Activated CD4-positive, alpha-beta memory T cell treated with anti-CD3 and anti-CD28 coated beads for 36 hours (primary cell): ENCODE data around the gene GPC5. TPM values are rescaled to one million over a fixed set of nuclear protein-coding genes. Genes with fewer than 3 reads are reported as not detected.

Source experiments
- CTCF ChIA-PET: fragments of 350-600 bp; sonication (Branson Sonifier 250); formaldehyde crosslinking; loops from one replicate; lab custom pipeline; 2021; ENCODE audit warnings: antibody characterized with exemption, inconsistent platforms; lab: Charles Lee
- POLR2A ChIA-PET: fragments of 350-600 bp; sonication (Branson Sonifier 250); formaldehyde crosslinking; loops from one replicate; lab custom pipeline; 2021; ENCODE audit warnings: antibody characterized with exemption; lab: Charles Lee
- DNase-seq: peaks from one replicate; pipeline ENCODE4 v3.0.0-alpha.2; 2020
- H3K27ac Mint-ChIP-seq: one replicate; pipeline ENCODE4 v1.8.0; 2021; ENCODE audit warnings: mixed read lengths
- H3K27me3 Mint-ChIP-seq: one replicate; pipeline ENCODE4 v1.8.0; 2021; ENCODE audit warnings: mixed read lengths
- H3K36me3 Mint-ChIP-seq: one replicate; pipeline ENCODE4 v1.8.0; 2021; ENCODE audit warnings: mixed read lengths
- H3K4me1 Mint-ChIP-seq: one replicate; pipeline ENCODE4 v1.8.0; 2021; ENCODE audit warnings: low read depth, mixed read lengths
- H3K4me3 Mint-ChIP-seq: one replicate; pipeline ENCODE4 v1.8.0; 2021; ENCODE audit warnings: mild to moderate bottlenecking, mixed read lengths
- H3K9me3 Mint-ChIP-seq: one replicate; pipeline ENCODE4 v1.8.0; 2021; ENCODE audit warnings: mixed read lengths
- intact Hi-C: fragments of 100-400 bp; cut with micrococcal nuclease; formaldehyde crosslinking; loops from one replicate; pipeline ENCODE4 v1.15.1; 2023
- total RNA-seq, 2 experiments: library from RNA; stranded (reverse); gene quantifications; one replicate each; pipeline ENCODE4 v1.2.3, GENCODE V29; 2021

GPC5 gene
- total RNA-seq, 2 experiments from 2014 or later = 0.17 to 0.29 TPM

GRCh38 chr13:91580749-91581148 lies 182.3 kb downstream of the GPC5 start:
- intact Hi-C loops = no loop called here
- DNase-seq = no peak
- H3K36me3 Mint-ChIP-seq = no peaks in the 10 kb centered on the region
- POLR2A ChIA-PET = no interaction called here
- no peak overlapping the region for H3K4me3 Mint-ChIP-seq
- no peak overlapping the region for H3K27ac Mint-ChIP-seq
- peaks cover 5% of the 10 kb centered on the region for H3K9me3 Mint-ChIP-seq
- CTCF ChIA-PET = no interaction called here
- H3K27me3 Mint-ChIP-seq = no peaks in the 10 kb centered on the region
- no peaks in the 10 kb centered on the region for H3K4me1 Mint-ChIP-seq

- H3K27me3 Mint-ChIP-seq = no peaks in the 10 kb centered on the region
- H3K4me1 Mint-ChIP-seq = no peaks in the 10 kb centered on the region
- no peaks in the 10 kb centered on the region for H3K36me3 Mint-ChIP-seq
- CTCF ChIA-PET = no interaction called here
- intact Hi-C loops = no loop called here
- peaks cover 4% of the 10 kb centered on the region for H3K9me3 Mint-ChIP-seq
- H3K4me3 Mint-ChIP-seq = no peak overlapping the region
- DNase-seq = no peak
- POLR2A ChIA-PET = interaction anchor here (0.7 kb wide), 1 partner anchor 13 kb away, joined by 3 read pairs; no protein-coding TSS in a partner anchor
- H3K27ac Mint-ChIP-seq = no peak overlapping the region
These were observed 188.2 kb downstream of the GPC5 start for GRCh38 chr13:91586609-91587008.

GRCh38 chr13:91588541-91588940 lies 190.1 kb downstream of the GPC5 start:
- CTCF ChIA-PET = no interaction called here
- Mint-ChIP-seq H3K4me3 (no peak overlapping the region), H3K27ac (no peak overlapping the region), H3K27me3 (no peaks in the 10 kb centered on the region), H3K9me3 (peaks cover 10% of the 10 kb centered on the region), H3K36me3 (no peaks in the 10 kb centered on the region), H3K4me1 (no peaks in the 10 kb centered on the region)
- POLR2A ChIA-PET = no interaction called here
- intact Hi-C loops = no loop called here
- no peak for DNase-seq

- intact Hi-C loops = no loop called here
- POLR2A ChIA-PET = no interaction called here
- Mint-ChIP-seq H3K36me3 (no peaks in the 10 kb centered on the region), H3K27me3 (no peaks in the 10 kb centered on the region), H3K27ac (no peak overlapping the region), H3K4me1 (no peaks in the 10 kb centered on the region), H3K4me3 (no peak overlapping the region), H3K9me3 (peaks cover 10% of the 10 kb centered on the region)
- DNase-seq = no peak
- CTCF ChIA-PET = no interaction called here
These were observed 193.9 kb downstream of the GPC5 start for GRCh38 chr13:91592056-91593014.

- Mint-ChIP-seq H3K27me3 (no peaks in the 10 kb centered on the region), H3K4me3 (no peak overlapping the region), H3K36me3 (no peaks in the 10 kb centered on the region), H3K27ac (no peak overlapping the region), H3K4me1 (no peaks in the 10 kb centered on the region), H3K9me3 (peaks cover 10% of the 10 kb centered on the region)
- ChIA-PET CTCF (no interaction called here), POLR2A (no interaction called here)
- DNase-seq = no peak
- intact Hi-C loops = no loop called here
These were observed 195.0 kb downstream of the GPC5 start for GRCh38 chr13:91593456-91593855.

- ChIA-PET POLR2A (no interaction called here), CTCF (no interaction called here)
- intact Hi-C loops = no loop called here
- DNase-seq = no peak
- Mint-ChIP-seq H3K9me3 (peaks cover 10% of the 10 kb centered on the region), H3K4me3 (no peak overlapping the region), H3K4me1 (no peaks in the 10 kb centered on the region), H3K27me3 (no peaks in the 10 kb centered on the region), H3K27ac (no peak overlapping the region), H3K36me3 (no peaks in the 10 kb centered on the region)
These were observed 195.6 kb downstream of the GPC5 start for GRCh38 chr13:91594061-91594460.

GRCh38 chr13:91595677-91596076 lies 197.3 kb downstream of the GPC5 start:
- CTCF ChIA-PET = no interaction called here
- Mint-ChIP-seq H3K36me3 (no peaks in the 10 kb centered on the region), H3K4me1 (no peaks in the 10 kb centered on the region), H3K27me3 (no peaks in the 10 kb centered on the region), H3K27ac (no peak overlapping the region), H3K9me3 (peaks cover 10% of the 10 kb centered on the region), H3K4me3 (no peak overlapping the region)
- intact Hi-C loops = no loop called here
- no peak for DNase-seq
- POLR2A ChIA-PET = no interaction called here

- Mint-ChIP-seq H3K27me3 (no peaks in the 10 kb centered on the region), H3K4me1 (no peaks in the 10 kb centered on the region), H3K36me3 (no peaks in the 10 kb centered on the region), H3K4me3 (no peak overlapping the region), H3K27ac (no peak overlapping the region), H3K9me3 (peaks cover 4% of the 10 kb centered on the region)
- no peak for DNase-seq
- intact Hi-C loops = no loop called here
- POLR2A ChIA-PET = no interaction called here
- CTCF ChIA-PET = interaction anchor here (0.6 kb wide), 1 partner anchor 220 kb away, joined by 3 read pairs; no protein-coding TSS in a partner anchor
These were observed 198.4 kb downstream of the GPC5 start for GRCh38 chr13:91596842-91597241.

- Mint-ChIP-seq H3K27me3 (no peaks in the 10 kb centered on the region), H3K4me1 (no peaks in the 10 kb centered on the region), H3K4me3 (no peak overlapping the region), H3K36me3 (no peaks in the 10 kb centered on the region), H3K9me3 (no peaks in the 10 kb centered on the region), H3K27ac (no peak overlapping the region)
- ChIA-PET CTCF (interaction anchor here (0.6 kb wide), 1 partner anchor 137 kb away, joined by 3 read pairs; no protein-coding TSS in a partner anchor), POLR2A (no interaction called here)
- intact Hi-C loops = no loop called here
- no peak for DNase-seq
These were observed 200.2 kb downstream of the GPC5 start for GRCh38 chr13:91598655-91599054.

GRCh38 chr13:91601273-91601672 lies 202.9 kb downstream of the GPC5 start:
- no peak for DNase-seq
- no peaks in the 10 kb centered on the region for H3K4me1 Mint-ChIP-seq
- H3K27ac Mint-ChIP-seq = no peak overlapping the region
- no peaks in the 10 kb centered on the region for H3K27me3 Mint-ChIP-seq
- ChIA-PET POLR2A (no interaction called here), CTCF (no interaction called here)
- intact Hi-C loops = no loop called here
- no peak overlapping the region for H3K4me3 Mint-ChIP-seq
- no peaks in the 10 kb centered on the region for H3K36me3 Mint-ChIP-seq
- H3K9me3 Mint-ChIP-seq = no peaks in the 10 kb centered on the region

- no peak for DNase-seq
- H3K27ac Mint-ChIP-seq = no peak overlapping the region
- no peaks in the 10 kb centered on the region for H3K9me3 Mint-ChIP-seq
- intact Hi-C loops = no loop called here
- CTCF ChIA-PET = no interaction called here
- no peak overlapping the region for H3K4me3 Mint-ChIP-seq
- H3K27me3 Mint-ChIP-seq = no peaks in the 10 kb centered on the region
- H3K36me3 Mint-ChIP-seq = no peaks in the 10 kb centered on the region
- POLR2A ChIA-PET = no interaction called here
- no peaks in the 10 kb centered on the region for H3K4me1 Mint-ChIP-seq
These were observed 203.4 kb downstream of the GPC5 start for GRCh38 chr13:91601807-91602206.

- no peak overlapping the region for H3K27ac Mint-ChIP-seq
- no peak overlapping the region for H3K4me3 Mint-ChIP-seq
- ChIA-PET POLR2A (no interaction called here), CTCF (no interaction called here)
- H3K4me1 Mint-ChIP-seq = no peaks in the 10 kb centered on the region
- no peaks in the 10 kb centered on the region for H3K9me3 Mint-ChIP-seq
- no peaks in the 10 kb centered on the region for H3K27me3 Mint-ChIP-seq
- intact Hi-C loops = no loop called here
- DNase-seq = no peak
- no peaks in the 10 kb centered on the region for H3K36me3 Mint-ChIP-seq
These were observed 210.9 kb downstream of the GPC5 start for GRCh38 chr13:91609353-91609752.

GRCh38 chr13:91618315-91618714 lies 219.9 kb downstream of the GPC5 start:
- H3K36me3 Mint-ChIP-seq = no peaks in the 10 kb centered on the region
- POLR2A ChIA-PET = no interaction called here
- no peaks in the 10 kb centered on the region for H3K4me1 Mint-ChIP-seq
- CTCF ChIA-PET = no interaction called here
- no peaks in the 10 kb centered on the region for H3K27me3 Mint-ChIP-seq
- no peak for DNase-seq
- H3K4me3 Mint-ChIP-seq = no peak overlapping the region
- no peak overlapping the region for H3K27ac Mint-ChIP-seq
- no peaks in the 10 kb centered on the region for H3K9me3 Mint-ChIP-seq
- intact Hi-C loops = no loop called here
